Left ventricle myocardium superior (tissue), 1 donor: ENCODE data around the gene WNK2. TPM values are rescaled to one million over a fixed set of nuclear protein-coding genes. Genes with fewer than 3 reads are reported as not detected.

ENCODE experiments used
- ATAC-seq: fragments of 200-7000 bp; cut with Tn5 transposase; one replicate; pipeline ENCODE4 v1.9.1; 2020; ENCODE audit warnings: mild to moderate bottlenecking, moderate library complexity
- DNase-seq: peaks from one replicate; pipeline ENCODE4 v3.0.0-alpha.2; 2020
- intact Hi-C: fragments of 100-400 bp; cut with micrococcal nuclease; formaldehyde crosslinking; loops from one replicate; pipeline ENCODE4 v1.11.0; 2022
- total RNA-seq: library from RNA; stranded (reverse); fragmentation: NEBNext Ultra II Directional; extraction: Animal tissue kit (Norgen Biotek cat#: 25700); gene quantifications from one replicate; pipeline ENCODE4 v1.2.1, GENCODE V29; 2021
- donor health status: DM: no; HTN: yes; CAD: no; lungs with severe emphysema.

WNK2 gene
- total RNA-seq, 1 donor from 2014 or later: 250 TPM

DNA sequence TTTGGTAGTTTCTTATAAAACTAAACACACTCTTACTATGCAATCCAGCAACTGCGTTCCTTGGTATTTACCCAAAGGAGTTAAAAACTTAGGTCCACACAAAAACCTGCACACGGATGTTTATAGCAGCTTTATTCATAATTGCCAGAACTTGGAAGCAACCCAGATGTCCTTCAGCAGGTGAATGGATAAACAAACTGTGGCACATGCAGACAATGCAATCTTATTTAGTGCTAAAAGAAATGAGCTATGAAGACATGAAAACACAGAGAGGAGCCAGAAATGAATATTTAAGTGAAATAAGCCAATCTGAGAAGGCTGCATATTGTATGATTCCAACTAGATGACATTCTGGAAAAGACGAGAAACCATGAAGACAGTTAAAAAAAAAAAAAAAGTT is 10.7 kb downstream of the WNK2 start:
- DNase-seq (no peak), ATAC-seq (no peak)
- intact Hi-C loops: no loop called here

DNA sequence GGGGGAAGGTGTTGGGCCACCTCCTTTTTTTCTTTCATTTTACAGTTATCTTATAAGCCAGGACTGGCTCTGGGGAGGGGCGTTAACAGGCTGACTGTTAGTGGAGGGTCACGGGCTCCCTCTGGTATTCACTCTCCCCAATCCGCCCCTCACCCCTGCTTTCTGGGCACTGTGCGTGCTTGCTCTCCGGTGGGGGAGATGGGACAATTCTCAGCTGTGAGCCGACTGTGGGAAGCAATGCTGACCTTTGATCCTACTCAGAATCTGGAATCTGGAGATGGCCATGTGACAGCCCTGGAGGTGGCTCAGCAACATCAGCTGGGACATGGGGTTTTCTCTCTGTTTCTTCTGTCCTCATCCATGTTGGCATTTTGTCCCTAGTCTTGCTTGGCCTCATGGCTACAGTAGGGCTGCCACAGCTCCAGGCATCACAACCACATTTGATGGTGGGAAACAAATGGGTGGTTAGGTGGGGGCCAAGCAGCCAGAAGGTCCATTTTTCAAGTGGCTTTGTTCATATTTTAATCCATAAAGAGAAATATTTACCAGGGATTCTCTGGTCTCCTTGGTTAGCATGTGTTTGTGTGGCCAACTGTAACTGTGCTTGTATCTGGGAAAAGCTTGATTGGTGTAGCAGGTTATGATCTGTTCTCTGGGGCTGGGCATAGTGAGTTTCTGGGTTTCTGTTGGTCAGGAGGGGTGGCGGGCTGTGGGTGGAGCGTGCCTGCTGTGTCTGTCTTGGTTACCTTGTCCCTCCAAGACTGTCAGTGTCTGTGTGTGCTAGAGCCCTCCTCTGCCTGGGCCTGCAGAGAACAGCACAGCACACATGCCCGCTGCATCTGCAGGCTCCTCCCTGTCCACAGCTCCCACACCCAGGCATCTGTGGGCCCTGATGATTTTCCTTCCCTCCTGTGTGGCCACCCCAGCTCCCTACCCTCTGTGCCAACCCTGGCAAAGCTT is 12.4 kb downstream of the WNK2 start:
- ATAC-seq: no peak
- intact Hi-C loops: no loop called here
- peak; percentile 12 for DNase-seq

DNA sequence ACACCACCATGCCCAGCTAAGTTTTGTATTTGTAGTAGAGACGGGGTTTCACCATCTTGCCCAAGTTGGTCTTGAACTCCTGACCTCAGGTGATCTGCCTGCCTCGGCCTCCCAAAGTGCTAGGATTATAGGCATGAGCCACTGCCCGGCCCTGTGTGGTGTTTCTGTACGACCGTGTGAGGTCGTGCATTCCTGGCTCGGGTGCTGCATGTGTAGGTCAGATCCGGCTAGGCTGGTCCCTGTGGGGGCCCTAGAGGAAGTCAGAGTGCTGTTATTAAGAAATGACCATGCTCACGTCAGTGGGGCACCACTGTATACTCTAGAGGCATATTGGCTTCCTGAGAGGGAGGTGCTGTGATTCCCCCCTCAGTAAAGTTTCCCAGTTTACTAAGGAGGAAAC is 13.7 kb downstream of the WNK2 start:
- peak; percentile 23 for DNase-seq
- ATAC-seq: no peak
- intact Hi-C loops: no loop called here

DNA sequence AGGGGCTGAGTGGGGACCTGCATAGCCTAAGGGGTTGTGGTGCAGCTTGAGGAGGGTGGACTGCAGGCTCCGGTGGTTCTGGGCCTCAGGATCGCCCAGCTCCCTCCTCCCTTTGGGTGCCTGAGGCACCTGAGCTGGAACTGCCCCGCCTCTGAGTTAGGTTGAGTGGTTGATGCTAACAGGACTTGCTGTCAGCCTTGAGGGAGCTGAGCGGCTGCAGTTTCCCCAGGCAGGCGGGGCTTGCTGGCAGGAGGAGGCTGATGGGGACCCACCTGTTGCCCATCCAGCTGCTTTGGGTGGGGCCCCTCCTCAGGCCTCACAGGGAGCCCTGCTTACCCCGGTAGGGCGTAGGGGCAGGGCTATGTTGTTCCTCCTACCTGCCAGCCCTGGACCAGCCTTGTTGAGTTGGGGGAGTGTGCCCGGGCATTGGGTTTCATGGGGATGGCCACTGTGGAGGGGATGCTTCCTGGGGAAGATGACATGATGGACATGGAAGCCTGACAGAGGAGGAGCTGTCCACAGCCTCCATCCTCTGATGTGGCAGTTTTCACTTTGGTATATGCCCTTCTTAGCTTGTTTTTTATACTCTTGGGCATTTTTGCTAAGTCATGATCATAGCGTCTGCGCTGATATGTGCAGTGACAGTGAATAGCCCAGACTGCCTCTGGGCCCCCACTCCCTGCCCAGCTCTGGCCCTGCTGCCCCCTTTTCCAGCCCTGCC is 14.3 kb downstream of the WNK2 start:
- DNase-seq (peak; percentile 19), ATAC-seq (no peak)
- intact Hi-C loops: no loop called here

DNA sequence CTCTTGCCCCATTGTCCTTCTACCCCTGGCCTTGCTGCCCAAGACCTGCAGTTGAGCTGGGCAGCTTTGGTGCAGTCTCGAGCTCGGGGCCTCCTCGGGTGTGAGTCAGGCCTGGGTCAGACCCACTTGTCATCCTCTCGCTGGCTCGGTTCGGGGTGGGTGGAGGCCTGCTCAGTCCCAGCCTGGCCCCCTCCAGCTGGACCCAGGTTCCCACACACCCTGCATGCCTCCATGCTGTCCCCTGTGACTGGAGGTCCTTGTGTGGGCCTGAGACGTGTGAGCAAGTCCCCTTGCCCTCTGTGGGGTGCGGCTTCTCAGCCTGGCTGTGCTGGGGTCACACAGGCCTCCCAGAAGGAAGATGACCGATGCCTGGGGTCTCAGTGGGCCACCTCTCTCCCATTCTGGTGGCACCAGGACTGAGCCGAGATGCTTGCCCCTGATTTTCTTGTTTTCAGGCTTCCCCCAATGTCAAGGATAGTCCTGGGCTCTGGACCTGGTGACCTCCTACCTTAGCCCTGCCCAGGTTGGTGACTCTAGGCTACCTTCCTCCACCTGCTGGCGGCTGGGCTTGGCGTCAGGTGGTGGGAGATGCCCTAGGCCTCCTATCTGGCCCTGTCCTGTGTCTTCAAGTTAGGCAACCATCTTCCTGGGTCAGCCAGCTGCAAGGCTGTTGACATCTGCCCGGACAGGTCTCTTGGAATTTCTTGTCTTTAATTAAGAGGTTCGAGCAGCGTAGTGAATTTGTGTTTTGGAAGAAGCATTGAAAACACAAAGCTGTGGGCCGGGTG is 15.1 kb downstream of the WNK2 start:
- DNase-seq (peak; percentile 24), ATAC-seq (no peak)
- intact Hi-C loops: no loop called here

DNA sequence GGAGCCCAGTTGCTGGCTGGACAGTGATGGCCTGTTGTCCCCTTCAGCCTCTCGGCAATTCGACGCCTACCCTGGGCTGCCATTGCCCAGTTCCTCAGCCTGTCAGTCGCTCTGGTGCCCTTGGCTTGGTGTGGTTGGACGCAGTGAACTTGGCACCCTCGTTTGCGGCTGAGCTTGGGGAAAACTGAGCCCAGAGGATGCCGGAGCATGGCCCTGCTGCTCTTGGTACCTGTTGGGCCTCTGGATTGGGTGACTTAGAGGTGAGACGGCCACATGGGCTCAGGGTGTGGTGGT is 16.5 kb downstream of the WNK2 start:
- intact Hi-C loops: no loop called here
- ATAC-seq (no peak), DNase-seq (peak; percentile 30)

DNA sequence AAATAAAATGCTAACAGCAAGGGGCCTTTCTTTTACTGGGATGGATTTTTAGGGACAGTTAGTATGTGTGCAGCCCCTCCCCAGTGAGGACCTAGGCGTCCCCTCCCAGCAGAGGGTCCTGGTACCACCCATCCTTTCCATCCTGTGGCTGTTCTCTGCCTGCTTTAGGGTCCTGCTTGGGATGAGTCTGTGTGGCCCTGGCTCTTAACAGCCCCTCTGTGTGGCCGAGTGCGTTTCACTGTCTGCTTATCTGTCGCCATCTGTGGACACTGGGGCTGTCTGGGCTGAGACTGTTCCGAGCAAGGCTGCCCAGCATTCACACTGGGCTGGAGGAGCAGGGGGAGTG is 17.0 kb downstream of the WNK2 start:
- ATAC-seq (no peak), DNase-seq (no peak)
- intact Hi-C loops: no loop called here

DNA sequence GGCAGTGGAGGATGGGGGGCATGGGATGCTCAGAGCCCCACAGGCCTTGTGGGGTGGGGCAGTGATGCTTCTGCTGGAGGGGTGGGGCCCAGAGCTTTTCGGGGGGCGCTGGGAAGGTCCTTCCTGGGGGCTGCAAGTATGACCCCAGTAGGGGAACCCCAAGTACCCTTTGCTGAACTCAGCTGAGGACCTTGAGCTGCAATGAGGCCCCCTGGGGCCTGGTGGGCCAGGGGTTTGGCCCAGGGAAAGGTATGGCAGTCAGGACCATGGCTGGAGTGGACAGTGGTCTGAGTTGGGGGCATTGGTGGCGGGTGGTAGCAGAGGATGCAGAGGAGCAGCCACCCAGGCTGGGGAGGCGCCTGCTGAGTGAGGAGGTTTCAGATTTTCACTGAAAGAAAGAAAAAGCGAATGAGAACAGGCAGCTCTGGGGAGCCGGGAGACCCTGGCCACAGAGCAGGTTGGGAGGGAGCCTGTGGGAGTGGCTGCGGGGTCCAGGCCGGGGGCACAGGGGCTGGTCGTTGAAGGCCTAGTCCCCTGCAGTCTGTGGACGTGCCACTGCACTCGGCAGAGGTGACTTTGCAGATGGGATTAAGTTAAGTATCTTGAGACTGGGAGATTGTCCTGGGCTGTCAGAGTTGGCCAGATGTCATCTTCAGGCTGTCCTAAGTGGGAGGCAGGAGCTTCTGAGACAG is 19.2 kb downstream of the WNK2 start:
- ATAC-seq: no peak
- peak; percentile 21 for DNase-seq
- intact Hi-C loops: no loop called here

DNA sequence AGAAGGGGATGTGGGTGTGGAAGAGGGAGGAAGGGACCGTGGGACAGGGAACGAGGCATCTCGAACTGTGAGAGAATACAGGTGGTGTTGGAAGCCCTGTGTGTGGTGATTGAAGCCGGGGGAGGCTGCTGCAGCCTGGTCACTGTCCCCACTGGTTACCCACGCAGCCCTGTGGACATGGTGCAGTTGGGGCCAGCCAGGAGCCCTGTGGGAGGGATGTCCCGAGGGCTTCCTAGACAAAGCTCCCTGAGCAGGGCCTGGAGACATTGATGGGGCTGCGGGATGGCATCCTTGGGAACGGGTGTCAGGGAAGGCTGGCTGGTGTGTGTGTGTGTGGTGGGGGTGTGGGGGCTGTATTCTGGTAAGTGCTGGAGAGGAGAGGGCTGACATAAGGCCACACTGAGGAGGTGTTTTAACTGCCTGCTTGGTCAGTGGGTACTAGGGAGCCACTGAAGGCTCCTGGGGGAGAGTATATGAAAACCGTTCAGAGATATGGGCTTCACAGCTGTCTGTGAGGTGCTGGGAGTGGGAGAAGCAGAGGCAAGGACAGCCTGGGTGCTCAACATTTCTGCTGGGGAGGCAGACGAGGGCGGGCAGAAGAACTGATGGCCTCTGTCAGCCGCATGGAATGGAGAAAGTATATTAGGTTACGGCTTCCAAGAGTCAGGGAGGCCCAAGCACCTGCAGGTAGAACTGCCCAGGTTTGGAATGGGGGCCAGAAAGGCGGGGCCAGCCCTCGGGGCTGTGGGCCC is 20.0 kb downstream of the WNK2 start:
- ATAC-seq (no peak), DNase-seq (peak; percentile 22)
- intact Hi-C loops: no loop called here

DNA sequence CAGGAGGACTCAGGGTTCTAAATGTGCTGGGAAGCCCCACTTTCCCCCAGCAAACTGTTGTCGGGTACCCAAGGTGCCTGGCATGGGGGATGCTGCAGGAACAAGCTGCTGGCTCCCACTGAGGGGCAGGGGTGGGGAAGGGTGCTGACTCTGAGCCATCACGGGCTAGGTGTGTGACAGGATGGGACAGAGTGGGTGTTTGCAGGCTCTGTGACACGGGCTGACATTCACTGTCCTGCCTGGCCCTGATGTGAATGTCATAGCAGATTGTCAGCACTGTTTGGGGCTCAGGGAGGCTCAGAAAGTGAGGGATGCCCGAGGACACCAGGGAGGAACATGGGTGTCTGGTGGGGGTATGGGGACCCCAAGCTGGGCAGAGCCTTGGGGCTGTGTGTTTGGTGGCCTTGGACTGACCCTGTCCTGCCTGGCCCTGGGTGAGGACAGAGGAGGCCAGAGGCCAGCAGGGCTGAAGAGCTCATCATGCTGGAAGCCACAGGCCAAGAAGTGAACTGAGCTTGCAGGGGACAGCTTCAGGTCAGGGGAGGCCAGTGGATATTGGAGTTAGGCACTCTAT is 20.6 kb downstream of the WNK2 start:
- intact Hi-C loops: no loop called here
- ATAC-seq: peak; percentile 7
- DNase-seq: peak; percentile 39

DNA sequence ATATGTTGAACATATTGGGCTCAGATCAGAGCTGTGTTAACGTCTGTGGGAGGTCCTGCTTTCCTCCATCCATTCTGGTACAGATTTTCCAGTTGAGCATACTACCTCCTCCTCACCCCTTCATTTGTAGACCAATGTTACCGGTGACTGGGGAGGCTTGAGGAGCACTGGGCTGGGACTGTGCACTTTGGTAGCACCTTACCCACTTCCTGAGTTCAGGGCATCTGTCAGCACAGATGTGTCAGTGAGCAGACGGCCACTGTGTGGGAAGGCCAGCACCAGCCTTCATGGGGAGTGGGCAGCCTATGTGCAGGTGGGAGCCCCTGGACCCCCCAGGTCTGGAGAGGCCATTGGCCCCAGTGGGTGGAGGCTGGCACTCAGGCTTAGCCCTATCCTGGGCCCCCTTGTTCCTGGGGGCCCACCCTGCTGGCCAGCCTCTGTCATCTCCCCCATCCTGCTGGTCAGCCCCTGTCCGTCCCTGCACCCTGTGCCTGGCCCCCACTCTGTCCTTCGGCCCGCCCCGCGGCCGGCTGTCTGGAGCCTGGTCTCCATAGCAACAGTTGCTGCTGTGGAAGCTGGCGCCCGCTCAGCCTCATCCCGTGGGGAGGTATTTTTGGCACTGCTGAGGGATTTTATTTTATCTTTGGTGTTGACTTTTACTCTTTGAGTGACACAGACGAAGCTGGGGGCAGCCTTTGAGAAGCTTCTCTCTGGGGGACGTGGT is 21.3 kb downstream of the WNK2 start:
- DNase-seq (peak; percentile 89), ATAC-seq (peak; percentile 74)
- intact Hi-C loops: no loop called here

DNA sequence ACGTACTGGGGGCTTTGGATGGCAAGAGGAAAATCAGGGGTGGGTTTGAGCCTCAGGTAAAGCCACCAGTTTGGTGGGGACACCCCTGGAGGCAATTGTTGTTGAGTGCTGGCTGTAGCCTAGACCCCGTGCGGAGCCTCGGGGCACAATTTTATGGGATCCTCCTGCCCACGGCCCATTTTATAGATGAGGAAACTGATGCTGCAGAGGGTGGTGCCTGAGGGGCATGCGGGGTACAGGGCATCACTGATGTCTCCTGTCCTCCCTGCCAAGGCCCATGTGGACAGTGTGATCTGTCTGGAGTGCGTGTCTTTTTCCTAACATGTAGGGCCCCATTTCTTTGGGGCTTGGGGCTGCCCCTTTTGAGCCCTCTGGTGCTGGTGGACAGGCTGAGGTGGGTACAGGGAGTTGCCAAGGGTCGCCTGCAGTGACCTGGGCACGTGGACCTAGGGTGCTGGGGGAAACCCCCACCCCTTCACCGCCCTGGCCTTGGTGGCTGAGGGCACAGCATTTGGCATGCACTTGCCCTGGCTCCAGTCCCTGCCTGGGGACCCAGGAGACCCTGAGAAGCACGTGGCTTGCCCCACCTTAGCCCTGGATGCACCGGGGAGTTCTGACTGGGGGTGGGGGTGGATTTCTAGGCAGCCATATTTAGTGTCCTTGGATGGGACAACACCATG is 22.1 kb downstream of the WNK2 start:
- DNase-seq (peak; percentile 70), ATAC-seq (peak; percentile 46)
- intact Hi-C loops: no loop called here

DNA sequence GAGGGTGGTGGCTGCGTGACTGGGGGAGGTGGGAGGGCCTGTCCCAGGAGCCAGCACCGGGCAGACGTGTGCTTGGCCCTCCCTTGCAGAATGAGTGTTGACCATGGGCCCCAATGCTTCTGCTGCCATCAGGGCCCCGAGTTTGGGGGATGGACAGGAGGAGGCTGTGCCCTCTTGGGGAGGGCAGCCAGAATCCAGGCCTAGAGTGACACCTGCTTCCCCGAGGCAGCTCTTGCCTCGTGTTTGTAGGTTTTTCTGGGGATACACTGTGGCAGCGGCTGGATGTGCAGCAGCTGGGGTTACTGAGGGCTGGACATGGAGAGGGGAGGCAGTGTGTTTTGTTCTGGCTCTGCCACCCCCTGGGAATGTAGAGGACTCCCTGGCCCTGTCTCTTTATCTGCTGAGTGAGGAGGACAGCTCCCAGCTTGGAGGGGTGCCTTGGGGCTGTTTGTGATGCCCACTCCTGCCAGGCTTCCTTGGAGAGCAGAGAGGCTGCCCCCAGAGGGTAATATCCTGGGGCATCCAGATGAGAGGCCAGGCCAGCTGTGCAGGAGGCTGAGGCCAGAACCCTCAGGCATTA is 22.7 kb downstream of the WNK2 start:
- peak; percentile 23 for ATAC-seq
- intact Hi-C loops: no loop called here
- peak; percentile 55 for DNase-seq

DNA sequence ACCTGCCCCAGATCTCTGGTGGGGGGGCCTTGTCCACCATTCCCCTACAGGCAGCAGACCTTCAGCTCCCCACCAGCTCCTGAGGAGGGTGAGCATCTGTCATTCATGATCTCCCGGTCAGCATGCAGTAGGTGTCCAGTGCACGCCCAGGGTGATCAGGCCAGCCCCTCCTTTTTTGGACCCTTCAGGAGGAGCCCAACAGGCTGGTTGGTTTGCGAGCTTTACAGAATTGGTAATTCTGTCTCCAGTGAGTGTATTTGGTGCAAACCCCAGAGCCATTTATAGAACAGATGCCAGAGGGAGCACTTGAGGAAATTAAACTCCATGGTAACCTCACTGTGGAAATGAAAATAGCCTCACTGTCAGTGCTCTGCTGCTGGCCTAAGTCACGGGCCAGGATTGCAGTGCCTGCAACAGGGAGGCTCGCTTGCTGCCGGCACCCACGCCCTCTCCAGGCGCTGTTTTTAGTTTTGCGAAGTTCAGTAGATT is 23.4 kb downstream of the WNK2 start:
- ATAC-seq: peak; percentile 71
- DNase-seq: peak; percentile 76
- intact Hi-C loops: no loop called here

DNA sequence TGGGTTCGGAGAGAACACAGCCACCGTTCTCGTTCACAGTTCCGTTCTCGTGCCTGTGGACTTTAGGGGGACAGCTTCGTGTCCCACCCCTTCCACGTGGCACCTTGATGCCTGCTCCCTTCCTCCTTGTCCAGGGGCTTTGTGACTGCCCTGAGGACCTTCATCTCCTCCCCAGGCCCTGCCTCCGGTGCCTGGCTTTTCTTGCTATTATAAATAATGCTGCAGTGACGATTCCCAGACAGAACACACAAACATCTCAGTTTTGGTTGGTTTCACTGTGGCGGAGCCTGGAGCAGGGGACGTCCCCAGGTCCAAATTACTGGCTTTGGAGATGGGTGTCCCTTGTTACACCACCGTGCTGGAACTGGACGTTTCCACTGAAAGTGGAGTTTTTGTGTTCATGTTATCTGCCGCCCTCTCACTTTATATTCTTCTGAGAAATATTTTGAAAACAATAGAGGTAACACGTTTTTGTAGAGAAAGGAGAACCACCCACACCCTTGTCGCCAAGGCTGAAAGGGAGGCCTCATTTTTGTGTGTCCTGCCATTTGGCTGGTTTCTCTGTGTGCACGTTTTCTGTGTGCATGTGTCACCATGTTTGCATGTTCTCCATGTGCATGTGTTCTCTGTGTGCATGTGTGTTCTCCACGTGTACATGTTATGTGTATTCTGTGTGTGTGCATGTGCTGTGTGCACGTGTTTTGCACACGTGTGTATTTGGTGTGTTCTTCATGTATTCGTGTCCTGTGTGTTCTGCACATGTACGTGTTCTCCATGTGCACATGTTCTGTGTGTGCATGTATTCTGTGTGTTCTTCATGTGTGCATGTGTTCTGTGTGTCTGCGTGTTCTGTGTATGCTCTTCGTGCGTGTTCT is 24.2 kb downstream of the WNK2 start:
- DNase-seq (peak; percentile 9), ATAC-seq (no peak)
- intact Hi-C loops: no loop called here

DNA sequence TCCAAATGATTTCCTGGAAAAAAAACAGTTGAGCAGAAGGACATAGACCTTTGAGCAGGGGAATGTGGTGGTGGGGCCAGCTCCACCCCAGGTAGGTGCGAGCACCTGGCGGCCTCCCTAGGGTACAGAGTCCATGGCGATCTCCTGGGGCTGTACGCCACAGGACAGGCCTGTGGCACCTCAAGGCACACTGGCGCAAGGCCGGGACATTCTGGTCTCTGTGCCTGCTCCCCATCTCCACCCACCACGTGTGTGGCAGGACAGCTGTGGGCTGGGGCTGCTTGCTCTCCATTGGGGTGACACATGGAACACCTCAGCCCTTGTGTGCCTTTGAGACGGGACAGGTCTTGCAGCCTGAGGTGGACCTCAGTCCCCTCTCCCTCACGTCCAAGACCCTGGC is 25.2 kb downstream of the WNK2 start:
- no peak for ATAC-seq
- DNase-seq: peak; percentile 28
- intact Hi-C loops: no loop called here
